Measurements from ENCODE around the gene SPATA31C1. TPM values are rescaled to one million over a fixed set of nuclear protein-coding genes. Genes with fewer than 3 reads are reported as not detected.

SPATA31C1 gene
- total RNA-seq, 1 experiment from 2014 or later: 0.15 TPM

DNA sequence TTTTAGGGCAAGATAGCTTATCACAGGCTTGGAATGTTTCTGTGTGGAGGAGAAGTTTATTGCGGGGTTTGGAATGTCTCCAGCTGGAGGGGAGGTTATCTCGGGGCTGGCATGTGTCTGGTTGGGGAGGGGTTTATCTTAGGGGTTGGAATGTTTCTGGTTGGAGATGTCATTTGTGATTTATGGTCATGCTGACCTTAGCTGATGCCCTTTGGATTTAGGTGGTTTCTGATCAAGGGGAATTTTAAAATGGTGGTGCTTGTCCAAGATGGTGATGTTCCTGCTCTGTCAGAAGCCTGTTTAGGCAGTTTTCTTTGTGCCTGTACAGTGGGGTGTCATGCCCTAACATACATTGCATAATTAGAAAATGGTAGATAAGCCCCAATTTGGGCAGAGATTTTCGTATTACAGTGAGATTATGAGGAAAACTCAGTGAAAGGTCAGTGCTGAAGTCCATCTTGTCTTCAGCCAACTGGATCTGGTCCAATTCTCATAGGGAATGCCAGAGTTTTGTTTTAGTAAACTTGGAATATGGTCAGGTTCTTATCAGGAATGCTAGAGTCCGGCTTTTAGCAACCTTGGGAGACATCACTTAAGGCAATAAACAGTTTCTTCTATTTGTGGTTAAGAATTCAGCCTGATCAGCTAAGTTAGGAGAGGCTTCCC is 42.3 kb downstream of the SPATA31C1 start:
- Histone ChIP-seq H3K79me2 (ENCODE audit: insufficient read depth, low read length) (no peaks in the 10 kb centered on the region), H4K8ac (replicated peaks; ENCODE audit: insufficient read length, low read depth, low read length) (no peak overlapping the region), H3K23ac (ENCODE audit: insufficient read length, low read depth, low read length) (no peak overlapping the region), H3T11ph (ENCODE audit: low read length) (no peak overlapping the region), H3K14ac (ENCODE audit: insufficient read depth, low read length) (no peak overlapping the region), H3K9me3 (ENCODE audit: control insufficient read depth, low read depth, low read length) (peaks cover 7% of the 10 kb centered on the region), H4K91ac (ENCODE audit: insufficient read length, low read depth, low read length) (no peak overlapping the region), H3K9ac (ENCODE audit: extremely low read depth, insufficient read length, low read length) (no peak overlapping the region), H4K20me1 (ENCODE audit: control insufficient read depth, insufficient read depth, insufficient read length) (no peaks in the 10 kb centered on the region), H3K27ac (ENCODE audit: insufficient read length, low read depth, low read length) (no peak overlapping the region), H2BK12ac (ENCODE audit: insufficient read length, low read depth, low read length) (no peak overlapping the region), H4K5ac (ENCODE audit: insufficient read length, low read depth, low read length) (no peak overlapping the region), H2BK20ac (ENCODE audit: low read depth, low read length, poor library complexity, severe bottlenecking) (no peak overlapping the region), H3K79me1 (ENCODE audit: insufficient read depth, low read depth, low read length, poor library complexity, severe bottlenecking) (no peaks in the 10 kb centered on the region), H2BK5ac (ENCODE audit: insufficient read length, low read length) (no peak overlapping the region), H3K27me3 (ENCODE audit: insufficient read depth, low read length) (no peaks in the 10 kb centered on the region), H3K18ac (ENCODE audit: insufficient read length, low read depth, low read length) (no peak overlapping the region), H3K56ac (ENCODE audit: insufficient read length, low read depth, low read length) (no peak overlapping the region), H3K4me2 (ENCODE audit: insufficient read depth, insufficient read length, low read length) (no peak overlapping the region), H2BK15ac (ENCODE audit: low read depth, low read length) (no peak overlapping the region), H2BK120ac (ENCODE audit: low read depth, low read length, poor library complexity, severe bottlenecking) (no peak overlapping the region), H3K23me2 (ENCODE audit: insufficient read length, low read depth, low read length, poor library complexity, severe bottlenecking) (no peaks in the 10 kb centered on the region), H2AFZ (ENCODE audit: low read length) (no peak overlapping the region), H3K4me1 (ENCODE audit: insufficient read depth, low read length) (no peaks in the 10 kb centered on the region), H2AK5ac (ENCODE audit: insufficient read length, low read length) (no peak overlapping the region), H3K4ac (ENCODE audit: low read depth, low read length) (no peak overlapping the region)
- TF ChIP-seq, protein P1, sequence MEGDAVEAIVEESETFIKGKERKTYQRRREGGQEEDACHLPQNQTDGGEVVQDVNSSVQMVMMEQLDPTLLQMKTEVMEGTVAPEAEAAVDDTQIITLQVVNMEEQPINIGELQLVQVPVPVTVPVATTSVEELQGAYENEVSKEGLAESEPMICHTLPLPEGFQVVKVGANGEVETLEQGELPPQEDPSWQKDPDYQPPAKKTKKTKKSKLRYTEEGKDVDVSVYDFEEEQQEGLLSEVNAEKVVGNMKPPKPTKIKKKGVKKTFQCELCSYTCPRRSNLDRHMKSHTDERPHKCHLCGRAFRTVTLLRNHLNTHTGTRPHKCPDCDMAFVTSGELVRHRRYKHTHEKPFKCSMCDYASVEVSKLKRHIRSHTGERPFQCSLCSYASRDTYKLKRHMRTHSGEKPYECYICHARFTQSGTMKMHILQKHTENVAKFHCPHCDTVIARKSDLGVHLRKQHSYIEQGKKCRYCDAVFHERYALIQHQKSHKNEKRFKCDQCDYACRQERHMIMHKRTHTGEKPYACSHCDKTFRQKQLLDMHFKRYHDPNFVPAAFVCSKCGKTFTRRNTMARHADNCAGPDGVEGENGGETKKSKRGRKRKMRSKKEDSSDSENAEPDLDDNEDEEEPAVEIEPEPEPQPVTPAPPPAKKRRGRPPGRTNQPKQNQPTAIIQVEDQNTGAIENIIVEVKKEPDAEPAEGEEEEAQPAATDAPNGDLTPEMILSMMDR (conservative IDR thresholded peaks at IDR 0.05): no peak
- Mint-ChIP-seq H3K36me3 (ENCODE audit: insufficient read depth in 1 of 3, low read depth in 3 of 3) (peaks cover 0 to 11% (median 8%) of the 10 kb centered on the region in 3 experiments; a peak in 5 of 7 replicates), H3K4me1 (no peaks in the 10 kb centered on the region), H3K9me3 (peaks cover 10 to 14% of the 10 kb centered on the region in 2 experiments), H3K27me3 (ENCODE audit: low read depth) (peaks cover 2% of the 10 kb centered on the region; the same call in 1 of the 2 replicates), H3K4me3 (no peak overlapping the region), H3K27ac (no peak overlapping the region)
- DNase-seq: no peak
- no CpG with 5 or more reads among the region's 4 CpGs for WGBS (ENCODE audit: extremely low coverage, insufficient read length, low lambda C conversion rate)

All from H9 (cell line).